Anterior cingulate cortex (tissue), 58 donors: ENCODE data around the gene FMNL2.
A peak's percentile ranks its signal among the peaks of the same experiment; 100 is the strongest.

Experiments used
- DNase-seq, 58 donors: peaks; one replicate each; lab custom pipeline; 2025; lab: John Stamatoyannopoulos, UW

FMNL2 gene

DNA sequence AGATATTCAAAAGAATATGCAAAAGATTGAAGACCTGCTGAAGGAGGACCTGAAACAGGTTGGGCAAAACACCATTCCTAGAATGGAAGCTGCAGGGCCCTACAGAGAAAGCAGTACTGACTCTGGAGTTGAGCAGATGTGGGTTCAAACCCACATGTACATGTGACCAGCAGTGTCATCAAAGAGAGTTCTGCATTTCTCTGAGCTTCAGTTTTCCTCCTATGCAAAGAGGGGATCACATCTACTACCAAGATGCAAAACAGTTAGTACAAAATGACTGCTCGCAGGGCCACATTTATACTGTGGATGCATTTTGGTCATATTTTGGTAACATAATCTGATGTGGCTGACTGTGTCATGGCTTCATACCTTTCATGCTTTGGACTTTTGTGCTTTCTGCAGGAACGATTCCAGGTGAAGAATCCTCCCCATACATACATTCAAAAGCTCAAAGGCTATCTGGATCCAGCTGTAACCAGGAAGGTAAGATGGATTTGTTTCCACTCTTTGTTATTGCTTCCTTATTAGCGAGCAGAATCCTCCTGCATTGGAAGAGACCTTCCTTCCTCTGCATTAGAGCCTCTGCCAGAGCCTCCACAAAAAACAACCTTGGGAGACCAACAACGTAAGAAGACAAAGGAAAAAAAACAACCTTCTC, 207.5 kb downstream of the FMNL2 start:
- no peak for DNase-seq

DNA sequence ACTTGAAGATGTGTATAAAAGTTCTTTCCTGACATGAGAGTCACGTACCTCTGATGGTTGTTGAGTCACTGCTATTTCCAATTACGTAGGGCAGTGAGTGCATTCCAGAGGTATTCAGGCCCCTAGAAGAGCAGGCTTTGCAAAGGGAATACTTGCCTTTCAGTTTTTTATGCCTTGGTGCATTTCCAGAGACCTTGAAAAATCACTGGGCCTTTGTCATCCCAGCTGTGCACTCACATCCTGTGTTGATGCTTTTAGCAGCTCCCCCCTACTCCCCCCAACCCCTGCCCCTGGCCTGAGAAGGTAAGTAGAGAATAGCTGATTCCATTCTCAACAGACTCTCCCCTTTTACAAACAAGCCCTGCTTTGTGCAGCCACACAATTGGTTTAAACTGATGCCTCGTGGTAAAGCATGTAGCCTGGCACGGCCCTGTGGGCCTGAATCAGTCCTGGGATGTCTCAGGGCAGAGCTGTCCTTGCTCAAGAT, 208.1 kb downstream of the FMNL2 start:
- DNase-seq = peak in 37 of 58 donors; percentile 8 to 78 (median 50)

DNA sequence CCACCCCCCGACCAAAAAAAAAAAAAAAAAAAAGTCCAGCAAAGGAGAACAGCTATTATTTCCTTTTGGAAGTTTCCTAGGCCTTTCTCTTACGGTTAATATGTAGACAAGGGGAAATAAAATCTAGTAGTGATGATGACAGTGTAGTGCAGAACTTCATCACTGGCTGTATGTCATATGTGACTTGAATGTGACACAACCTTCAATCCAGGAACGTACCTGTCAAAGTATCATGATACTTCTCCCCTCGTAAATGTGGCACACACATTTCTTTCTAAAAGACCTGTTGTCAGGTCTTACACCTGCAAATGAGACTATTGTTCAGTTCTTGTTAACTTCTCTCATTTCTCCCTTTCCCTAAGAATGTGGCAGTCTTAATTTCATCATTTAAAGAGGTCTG, 208.7 kb downstream of the FMNL2 start:
- DNase-seq = no peak

DNA sequence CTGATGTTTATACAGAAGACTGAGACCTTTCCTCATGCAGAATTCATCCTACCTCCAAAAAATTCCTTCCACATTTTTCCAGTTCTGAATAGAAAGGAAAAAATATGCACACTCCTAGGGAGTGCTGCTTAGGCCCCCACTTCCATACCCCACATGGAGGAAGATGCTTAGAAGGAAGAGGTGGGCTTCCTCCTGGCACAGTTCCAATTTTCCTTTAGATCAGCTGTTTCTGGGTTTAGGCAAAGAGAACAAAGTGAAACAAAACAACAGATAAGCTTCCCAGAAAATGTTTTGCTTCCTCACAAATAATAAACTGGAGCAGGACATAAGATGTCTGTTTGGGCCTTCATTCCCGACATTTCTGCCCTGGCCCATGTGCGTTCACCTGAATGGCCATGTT, 209.7 kb downstream of the FMNL2 start:
- no peak for DNase-seq

DNA sequence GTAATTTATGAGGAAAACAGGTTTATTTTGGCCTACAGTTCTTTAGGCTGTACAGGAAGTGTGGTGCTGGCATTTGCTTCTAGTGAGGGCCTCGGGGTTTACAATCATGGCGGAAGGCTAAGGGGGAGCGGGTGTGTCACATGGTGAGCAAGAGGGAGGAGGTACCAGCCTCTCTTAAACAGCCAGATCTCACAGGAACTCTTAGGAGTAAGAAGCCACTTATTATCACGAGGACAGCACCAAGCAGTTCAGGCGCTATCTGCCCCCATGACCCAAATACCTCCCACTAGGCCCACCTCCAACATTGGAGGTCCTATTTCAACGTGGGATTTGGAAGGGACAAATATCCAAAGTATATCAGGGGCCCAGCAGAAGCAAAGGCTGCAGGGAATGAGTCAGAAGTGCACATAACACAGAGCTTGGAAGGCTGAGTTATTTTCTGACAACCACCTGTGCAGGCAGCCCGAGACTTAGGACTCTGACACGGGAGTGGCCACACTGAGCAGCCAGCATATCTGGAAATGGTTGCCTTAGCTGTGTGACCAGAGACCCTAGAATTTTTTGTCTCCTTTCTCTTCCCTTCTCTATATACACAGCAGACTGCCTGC, 211.4 kb downstream of the FMNL2 start:
- no peak for DNase-seq

DNA sequence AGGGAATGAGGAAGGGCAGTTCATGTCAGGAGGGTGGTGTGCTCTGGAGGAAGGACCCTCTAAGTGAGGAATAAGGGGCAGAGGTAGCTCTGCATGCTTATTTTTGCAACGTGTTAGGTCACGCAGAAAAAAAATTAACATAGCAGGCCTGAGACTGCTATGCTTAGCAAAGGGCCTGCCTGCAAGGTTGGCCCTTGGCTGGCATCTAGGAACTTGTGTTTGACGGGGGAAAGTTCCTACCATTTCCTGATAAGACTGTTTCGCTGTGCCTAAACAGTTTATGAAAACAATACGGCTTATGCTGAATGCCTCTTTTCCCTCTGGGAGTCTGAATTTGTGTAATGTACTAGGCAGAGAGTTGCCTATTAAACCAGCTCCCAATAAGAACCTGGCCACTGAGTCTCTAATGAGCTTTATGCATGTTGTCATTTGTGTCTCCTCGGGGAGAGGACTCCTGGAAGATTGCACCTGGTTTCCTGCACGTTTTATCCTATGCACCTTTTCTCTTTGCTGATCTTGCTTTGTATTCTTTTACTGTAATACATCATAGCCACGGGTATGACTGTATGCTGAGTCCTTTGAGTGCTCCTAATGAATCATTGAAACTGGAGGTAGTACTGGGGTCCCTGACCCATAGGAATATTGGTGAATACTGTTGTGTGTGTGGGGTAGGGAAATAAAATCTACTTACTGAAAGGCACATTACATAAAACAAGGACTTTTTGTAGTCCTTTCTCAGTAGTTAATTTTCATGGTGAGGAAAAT, 213.3 kb downstream of the FMNL2 start:
- DNase-seq = no peak

DNA sequence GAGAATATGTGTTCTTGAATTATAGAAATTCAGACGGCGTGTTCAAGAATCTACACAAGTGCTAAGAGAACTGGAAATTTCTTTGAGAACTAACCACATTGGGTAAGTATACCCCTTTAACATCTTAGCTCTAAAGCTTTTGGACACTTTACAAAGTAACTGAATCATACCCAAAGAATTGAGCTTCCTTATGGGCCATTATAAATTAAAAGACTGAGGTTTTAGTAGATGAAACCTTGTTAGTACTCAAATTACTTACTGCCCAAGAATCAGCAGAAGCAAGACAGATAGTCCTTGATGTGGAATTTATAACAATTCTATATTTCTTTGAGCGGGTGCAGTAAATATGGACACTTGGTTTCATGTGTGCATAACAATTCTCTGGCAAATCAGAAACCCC, 214.0 kb downstream of the FMNL2 start:
- DNase-seq = no peak

DNA sequence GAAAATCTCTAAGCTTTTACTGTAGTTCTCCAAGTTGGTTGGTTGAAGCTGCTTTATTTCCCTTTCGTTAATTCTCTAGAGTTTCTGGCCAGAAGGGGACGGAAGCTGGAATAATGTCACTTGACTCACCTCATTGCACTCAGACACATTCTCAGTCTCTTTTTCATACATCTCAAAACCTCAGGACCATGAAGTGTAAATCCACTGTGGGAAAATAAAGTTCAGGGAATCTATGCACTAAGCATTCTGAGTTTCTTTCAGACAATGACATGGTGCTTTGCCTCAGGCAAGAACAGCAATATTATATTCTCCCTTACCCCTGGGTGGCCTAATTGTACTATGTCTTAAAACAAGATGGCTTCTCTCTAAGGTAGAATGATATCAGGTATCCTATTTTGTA, 214.4 kb downstream of the FMNL2 start:
- DNase-seq = no peak

DNA sequence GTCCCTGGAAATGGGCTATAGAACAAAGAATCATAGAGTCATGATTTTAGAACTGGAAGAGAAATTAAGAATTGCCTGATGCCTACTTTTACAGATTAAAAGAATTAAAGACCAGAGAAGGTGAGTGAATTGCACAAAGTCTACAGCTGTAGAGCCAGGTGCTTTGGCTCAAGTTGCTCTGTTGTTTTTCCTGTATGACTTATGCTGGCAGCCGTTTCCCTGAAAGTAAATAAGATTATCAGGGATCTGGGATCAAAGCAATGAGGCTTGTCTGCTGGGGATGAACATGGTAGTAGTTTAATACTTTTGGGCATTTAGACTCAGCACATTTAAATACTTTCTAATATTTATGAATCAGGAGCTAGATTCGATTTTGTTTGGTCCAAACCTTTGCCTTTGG, 215.4 kb downstream of the FMNL2 start:
- no peak for DNase-seq

DNA sequence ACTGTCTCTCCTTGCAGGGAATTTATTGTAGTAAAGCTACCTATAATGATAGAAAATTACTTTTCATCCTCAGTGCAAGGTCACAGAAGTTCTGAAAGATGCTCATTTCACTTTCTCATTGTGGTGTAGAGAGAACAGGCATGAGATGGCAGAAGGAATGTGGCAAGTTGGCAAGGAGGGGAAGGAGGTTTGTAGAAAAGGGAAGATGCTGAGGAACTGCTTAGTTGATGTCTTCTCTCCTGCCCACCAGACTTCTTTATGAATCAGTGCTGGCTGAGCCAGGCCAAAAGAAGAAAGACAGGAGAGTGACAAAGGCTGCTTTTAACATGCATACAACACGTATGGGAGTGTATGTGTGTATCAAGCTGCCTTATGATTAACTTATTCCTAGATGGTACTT, 217.9 kb downstream of the FMNL2 start:
- DNase-seq = peak in 1 of 58 donors; percentile 19

DNA sequence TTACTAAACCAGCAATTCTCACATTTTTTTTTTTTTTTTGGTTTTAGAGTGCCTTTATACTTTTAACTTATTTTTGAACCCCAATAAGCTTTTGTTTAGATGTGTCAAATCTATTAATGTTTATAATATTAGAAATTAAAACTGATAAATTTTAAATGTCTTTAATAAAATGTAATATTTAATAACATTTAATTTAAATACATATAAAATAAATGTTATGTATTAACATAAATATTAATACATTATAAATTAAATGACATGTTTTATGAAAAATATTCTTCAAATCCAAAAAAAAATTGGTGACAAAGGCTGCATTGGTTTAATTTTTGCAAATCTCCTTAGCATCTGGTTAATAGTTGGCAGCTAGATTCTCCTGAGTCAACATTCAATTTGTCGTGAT, 218.5 kb downstream of the FMNL2 start:
- DNase-seq = no peak

DNA sequence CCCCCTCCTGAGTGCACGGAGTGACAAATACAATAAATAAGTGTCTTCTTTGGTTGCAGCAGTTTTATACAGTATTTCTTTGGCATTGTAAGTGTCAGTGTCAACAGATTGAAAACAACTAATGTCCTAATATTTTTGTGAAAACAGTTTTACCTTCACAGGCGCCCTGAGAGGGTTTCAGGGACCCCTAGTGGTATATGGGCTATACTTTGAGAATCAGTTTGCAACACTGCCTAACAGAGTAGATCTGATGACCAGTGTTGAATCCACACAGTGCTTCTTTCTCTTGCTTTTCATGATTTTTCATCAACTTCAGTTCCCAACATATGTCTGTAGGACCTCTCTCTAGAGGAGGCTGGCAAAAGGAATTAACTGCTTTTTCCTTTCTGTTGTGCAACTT, 220.1 kb downstream of the FMNL2 start:
- peak in 1 of 58 donors; percentile 28 for DNase-seq

DNA sequence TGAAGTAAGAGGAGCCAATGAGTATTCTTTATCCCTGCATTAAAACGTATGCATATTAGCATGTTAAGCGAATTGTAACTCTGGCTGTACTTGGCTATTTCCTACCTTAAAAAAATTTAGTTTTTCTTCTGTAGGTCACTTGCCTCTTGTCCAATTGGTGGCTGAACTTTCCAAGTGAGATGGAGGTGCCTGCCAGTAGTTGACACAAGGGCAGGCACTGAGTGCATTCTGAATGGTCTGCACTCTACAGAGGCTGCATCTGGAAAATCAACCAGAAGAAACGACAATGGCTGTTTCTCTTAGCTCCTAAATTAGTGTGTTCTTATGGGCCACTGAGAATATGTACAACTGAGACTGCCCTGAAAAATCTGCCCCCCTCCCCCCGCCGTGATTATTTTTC, 221.5 kb downstream of the FMNL2 start:
- DNase-seq = peak in 1 of 58 donors; percentile 30

DNA sequence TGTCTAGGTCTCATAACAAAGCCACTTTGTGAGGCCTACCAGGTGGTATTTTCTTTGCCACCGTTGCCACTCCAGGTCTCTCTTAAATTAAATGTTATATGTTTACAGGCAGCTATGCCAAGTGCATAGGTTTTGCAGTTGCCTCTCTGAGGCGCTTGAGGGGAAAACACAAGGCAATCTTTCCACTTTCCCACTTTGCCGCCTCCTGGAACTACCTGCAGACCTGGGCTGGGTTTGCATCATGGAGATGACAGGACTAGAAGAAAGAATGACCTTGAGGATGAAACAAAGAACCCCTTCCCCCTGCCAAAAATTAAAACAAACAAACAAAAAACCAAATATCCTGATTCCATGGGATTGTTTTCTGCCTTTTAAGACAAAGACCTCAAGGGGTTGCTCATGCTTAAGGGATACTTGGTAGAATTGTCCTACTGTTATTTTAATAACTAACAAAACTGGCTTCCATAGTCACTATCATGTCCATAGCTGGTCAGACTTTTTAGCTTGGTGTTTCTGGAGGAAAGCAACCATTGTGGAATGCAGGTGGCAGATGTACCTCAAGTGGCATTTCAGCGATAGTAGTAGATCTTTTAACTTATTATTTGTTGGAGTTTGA, 222.4 kb downstream of the FMNL2 start:
- DNase-seq = no peak

DNA sequence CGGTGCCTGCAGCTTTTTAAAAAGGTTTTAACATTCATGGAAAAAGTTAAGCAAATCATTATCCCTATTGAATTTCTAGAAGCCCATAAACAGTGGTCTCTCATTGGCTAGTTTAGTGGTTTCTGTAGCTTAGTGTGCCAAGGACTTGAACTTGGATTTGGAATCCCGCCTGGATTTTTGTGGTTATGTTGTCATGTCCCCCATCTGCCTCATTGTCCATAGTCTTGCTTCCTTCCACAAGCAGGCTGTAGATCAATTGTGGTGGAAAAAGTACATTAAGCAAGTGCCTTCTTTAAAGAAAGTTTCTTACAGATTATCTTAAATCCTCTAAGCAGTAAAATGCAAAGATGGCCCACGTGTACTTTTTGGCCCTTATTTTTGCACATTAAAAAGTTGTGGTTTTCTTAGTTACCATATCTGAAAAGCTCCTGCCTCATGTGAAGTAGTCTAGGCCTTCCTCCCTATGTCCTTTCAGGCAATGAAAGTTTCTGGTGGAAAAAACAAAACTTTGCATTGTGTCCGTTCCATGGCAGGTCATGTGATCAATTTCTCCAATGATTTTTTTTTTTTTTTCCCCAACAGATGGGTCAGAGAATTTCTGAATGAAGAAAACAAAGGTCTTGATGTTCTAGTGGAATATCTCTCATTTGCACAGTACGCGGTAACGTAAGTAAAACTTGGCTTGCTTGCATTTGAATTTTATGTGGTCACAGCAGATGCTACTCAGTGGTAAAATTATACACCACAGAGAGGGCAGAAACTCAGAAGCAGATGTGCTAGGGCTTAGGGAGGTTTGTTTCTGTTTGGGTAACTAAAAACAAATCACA, 223.4 kb downstream of the FMNL2 start:
- peak in 3 of 58 donors; percentile 17 to 39 (median 32) for DNase-seq

DNA sequence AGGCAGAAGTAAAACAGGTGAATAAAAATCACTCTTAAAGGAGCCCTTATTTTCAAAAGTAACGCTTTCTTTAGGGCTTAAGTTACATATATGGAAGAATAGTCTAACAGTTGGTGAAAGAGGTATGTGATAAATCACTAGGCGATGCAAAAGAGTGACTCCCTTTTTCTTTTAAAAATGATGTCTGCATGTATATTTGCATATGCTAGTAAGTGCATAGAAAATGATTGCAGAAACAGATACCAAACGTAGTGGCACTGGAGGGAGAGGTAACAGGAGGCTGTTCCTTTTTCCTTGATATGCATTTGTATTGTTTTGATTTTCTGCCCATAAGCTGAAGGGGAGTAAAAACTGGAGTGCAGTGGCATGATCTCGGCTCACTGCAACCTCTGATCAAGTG, 224.0 kb downstream of the FMNL2 start:
- no peak for DNase-seq

DNA sequence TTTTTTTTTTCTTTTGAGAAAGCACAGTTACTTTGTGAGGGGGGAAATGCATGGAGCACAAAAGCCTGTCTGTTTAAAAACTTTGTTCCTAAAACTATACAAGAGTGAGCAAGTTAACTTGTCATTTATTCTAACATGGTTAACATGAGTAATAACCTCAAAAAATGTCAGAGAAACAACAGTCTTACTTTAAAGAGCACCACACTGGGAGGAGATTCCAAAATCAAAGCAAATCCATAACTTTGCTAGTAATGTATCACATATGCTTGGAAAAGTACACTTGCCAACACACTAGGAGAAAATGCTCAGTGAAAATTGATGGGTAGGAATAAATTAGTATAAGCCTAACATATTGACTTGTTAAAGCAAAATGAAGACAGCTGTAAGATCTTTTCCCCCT, 225.2 kb downstream of the FMNL2 start:
- DNase-seq = no peak

DNA sequence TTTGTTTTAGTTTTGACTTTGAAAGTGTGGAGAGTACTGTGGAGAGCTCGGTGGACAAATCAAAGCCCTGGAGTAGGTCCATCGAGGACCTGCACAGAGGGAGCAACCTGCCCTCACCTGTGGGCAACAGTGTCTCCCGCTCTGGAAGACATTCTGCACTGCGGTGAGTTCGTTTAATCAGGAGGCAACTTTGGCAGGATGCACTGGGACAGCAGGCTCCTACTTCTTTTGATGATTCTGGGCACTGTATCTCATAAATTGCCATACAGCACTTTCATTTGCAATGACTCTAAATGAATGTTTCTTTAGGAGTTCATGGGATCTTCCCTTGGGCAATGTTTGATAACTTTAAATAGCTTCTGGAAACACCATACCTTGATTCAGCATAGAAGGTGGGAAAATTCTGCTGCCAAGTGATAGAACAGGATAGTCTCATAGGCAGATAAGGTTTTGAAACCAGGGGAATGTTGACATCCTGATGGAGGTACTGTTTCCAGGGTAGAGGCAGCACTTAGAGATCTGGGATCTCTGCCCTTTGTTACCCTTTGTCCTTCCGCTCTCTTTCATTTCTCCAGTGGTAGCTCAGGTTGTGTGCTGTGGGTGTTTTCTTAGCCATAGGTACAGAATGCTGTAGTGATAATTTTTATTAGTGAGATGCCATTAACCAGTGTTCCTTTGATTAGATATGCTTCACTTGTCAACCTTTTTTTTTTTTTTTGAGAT, 226.1 kb downstream of the FMNL2 start:
- DNase-seq = no peak

DNA sequence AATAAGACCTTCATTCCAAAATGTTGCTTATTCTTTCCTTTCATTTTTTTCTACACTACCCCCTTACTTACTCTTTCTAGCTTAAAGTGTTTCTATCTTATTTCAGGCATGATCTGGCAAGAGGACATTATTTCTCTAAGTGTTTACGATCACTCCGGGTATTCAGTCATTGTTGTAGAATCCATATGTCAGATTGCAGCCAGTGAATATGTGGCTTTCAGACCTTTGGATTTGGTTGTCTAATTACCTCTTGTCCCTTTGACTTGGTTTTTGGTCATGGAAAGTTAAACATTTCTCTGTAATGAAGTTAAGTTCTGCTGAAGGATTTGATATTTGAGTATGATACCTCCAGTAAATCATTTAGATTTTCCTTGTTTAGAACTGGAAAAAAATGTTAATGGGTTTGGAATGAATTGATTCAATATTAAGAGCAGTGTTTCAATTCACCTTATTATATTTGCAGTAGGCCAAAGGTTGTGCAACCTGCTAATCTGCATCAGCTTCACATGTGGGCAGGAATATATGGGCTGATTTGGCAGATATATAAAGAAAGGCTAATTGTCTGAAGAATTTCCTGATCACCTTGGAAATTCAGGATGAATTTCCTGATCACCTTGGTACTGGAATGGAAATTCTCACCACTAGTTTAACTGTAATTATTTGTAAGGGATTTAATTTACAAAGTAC, 227.4 kb downstream of the FMNL2 start:
- no peak for DNase-seq
